Neural cell (in vitro differentiated cells): ENCODE results near the gene STX10.

Source experiments
- CTCF ChIP-seq: fragments of 450-650 bp; IDR thresholded peaks from 2 replicates; pipeline ENCODE4 v1.5.1; 2014; ENCODE audit warnings: antibody characterized with exemption, mild to moderate bottlenecking, moderate library complexity; ENCODE audit not compliant: poor library complexity, severe bottlenecking
- EP300 ChIP-seq: fragments of 450-650 bp; conservative IDR thresholded peaks from 2 replicates; pipeline ENCODE4 v1.6.1; 2014; ENCODE audit warnings: antibody characterized with exemption, mild to moderate bottlenecking, moderate library complexity; ENCODE audit not compliant: poor library complexity, severe bottlenecking
- EZH2 ChIP-seq: fragments of 200-600, 300-800 bp; shearing (Covaris generic), sonication (generic); IDR thresholded peaks from 2 replicates; pipeline ENCODE4 v1.6.1; 2014; ENCODE audit warnings: antibody characterized with exemption, low read length, borderline replicate concordance, mild to moderate bottlenecking; ENCODE audit not compliant: insufficient read depth, poor library complexity, severe bottlenecking
- MXI1 ChIP-seq: fragments of 450-650 bp; conservative IDR thresholded peaks from 2 replicates; pipeline ENCODE4 v1.6.1; 2014; ENCODE audit warnings: antibody characterized with exemption, mild to moderate bottlenecking; ENCODE audit not compliant: poor library complexity, severe bottlenecking
- POLR2AphosphoS5 ChIP-seq: IDR thresholded peaks from 2 replicates; pipeline ENCODE4 v1.6.1; 2012
- TAF1 ChIP-seq: IDR thresholded peaks from 2 replicates; pipeline ENCODE4 v1.6.1; 2012; ENCODE audit warnings: low read depth
- TF ChIP-seq, protein P1 (sequence below): IDR thresholded peaks from 2 replicates; pipeline ENCODE4 v1.6.1; 2012; ENCODE audit warnings: borderline replicate concordance

GRCh38 chr19:13173139-13173737, 23.1 kb upstream of the STX10 start:
- TF ChIP-seq EZH2 (no peak), POLR2AphosphoS5 (no peak), CTCF (no peak), EP300 (no peak), MXI1 (no peak), TAF1 (no peak)
- TF ChIP-seq, protein P1, sequence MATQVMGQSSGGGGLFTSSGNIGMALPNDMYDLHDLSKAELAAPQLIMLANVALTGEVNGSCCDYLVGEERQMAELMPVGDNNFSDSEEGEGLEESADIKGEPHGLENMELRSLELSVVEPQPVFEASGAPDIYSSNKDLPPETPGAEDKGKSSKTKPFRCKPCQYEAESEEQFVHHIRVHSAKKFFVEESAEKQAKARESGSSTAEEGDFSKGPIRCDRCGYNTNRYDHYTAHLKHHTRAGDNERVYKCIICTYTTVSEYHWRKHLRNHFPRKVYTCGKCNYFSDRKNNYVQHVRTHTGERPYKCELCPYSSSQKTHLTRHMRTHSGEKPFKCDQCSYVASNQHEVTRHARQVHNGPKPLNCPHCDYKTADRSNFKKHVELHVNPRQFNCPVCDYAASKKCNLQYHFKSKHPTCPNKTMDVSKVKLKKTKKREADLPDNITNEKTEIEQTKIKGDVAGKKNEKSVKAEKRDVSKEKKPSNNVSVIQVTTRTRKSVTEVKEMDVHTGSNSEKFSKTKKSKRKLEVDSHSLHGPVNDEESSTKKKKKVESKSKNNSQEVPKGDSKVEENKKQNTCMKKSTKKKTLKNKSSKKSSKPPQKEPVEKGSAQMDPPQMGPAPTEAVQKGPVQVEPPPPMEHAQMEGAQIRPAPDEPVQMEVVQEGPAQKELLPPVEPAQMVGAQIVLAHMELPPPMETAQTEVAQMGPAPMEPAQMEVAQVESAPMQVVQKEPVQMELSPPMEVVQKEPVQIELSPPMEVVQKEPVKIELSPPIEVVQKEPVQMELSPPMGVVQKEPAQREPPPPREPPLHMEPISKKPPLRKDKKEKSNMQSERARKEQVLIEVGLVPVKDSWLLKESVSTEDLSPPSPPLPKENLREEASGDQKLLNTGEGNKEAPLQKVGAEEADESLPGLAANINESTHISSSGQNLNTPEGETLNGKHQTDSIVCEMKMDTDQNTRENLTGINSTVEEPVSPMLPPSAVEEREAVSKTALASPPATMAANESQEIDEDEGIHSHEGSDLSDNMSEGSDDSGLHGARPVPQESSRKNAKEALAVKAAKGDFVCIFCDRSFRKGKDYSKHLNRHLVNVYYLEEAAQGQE = no peak
